ENCODE data around the gene MTERF4.

MTERF4 gene

GRCh38 chr2:241130316-241130715, 28.2 kb upstream of the MTERF4 start:
- no peaks in the 10 kb centered on the region for H3K27me3 ChIP-seq (ENCODE audit: control insufficient read depth, insufficient read depth, low read length)

GRCh38 chr2:241129086-241129871, 27.2 kb upstream of the MTERF4 start:
- Histone ChIP-seq H3K9ac (ENCODE audit: low read length) (no peak overlapping the region), H3K36me3 (ENCODE audit: control insufficient read depth, insufficient read depth, low read length) (no peaks in the 10 kb centered on the region), H3K4me3 (ENCODE audit: low read length) (no peak overlapping the region), H3K27me3 (ENCODE audit: control insufficient read depth, insufficient read depth, low read length) (no peaks in the 10 kb centered on the region), H3K9me3 (ENCODE audit: control insufficient read depth, low read length) (no peaks in the 10 kb centered on the region), H3K4me1 (ENCODE audit: control insufficient read depth, insufficient read depth, low read length) (peaks cover under 1% of the 10 kb centered on the region)

More at GRCh38 chr2:241130316-241130715, 28.2 kb upstream of the MTERF4 start:
- no peaks in the 10 kb centered on the region for H3K9me3 ChIP-seq (ENCODE audit: control insufficient read depth, low read length)
- H3K4me1 ChIP-seq (ENCODE audit: control insufficient read depth, insufficient read depth, low read length): no peaks in the 10 kb centered on the region
- no peaks in the 10 kb centered on the region for H3K36me3 ChIP-seq (ENCODE audit: control insufficient read depth, insufficient read depth, low read length)
- no peak overlapping the region for H3K9ac ChIP-seq (ENCODE audit: low read length)
- no peak overlapping the region for H3K4me3 ChIP-seq (ENCODE audit: low read length)

GRCh38 chr2:241128266-241128665, 26.2 kb upstream of the MTERF4 start:
- H3K9ac ChIP-seq (ENCODE audit: low read length): no peak overlapping the region
- no peaks in the 10 kb centered on the region for H3K9me3 ChIP-seq (ENCODE audit: control insufficient read depth, low read length)
- peaks cover 5% of the 10 kb centered on the region for H3K4me1 ChIP-seq (ENCODE audit: control insufficient read depth, insufficient read depth, low read length)
- no peak overlapping the region for H3K4me3 ChIP-seq (ENCODE audit: low read length)
- no peaks in the 10 kb centered on the region for H3K36me3 ChIP-seq (ENCODE audit: control insufficient read depth, insufficient read depth, low read length)
- no peaks in the 10 kb centered on the region for H3K27me3 ChIP-seq (ENCODE audit: control insufficient read depth, insufficient read depth, low read length)

GRCh38 chr2:241126771-241127202, 24.7 kb upstream of the MTERF4 start:
- peaks cover 5% of the 10 kb centered on the region for H3K4me1 ChIP-seq (ENCODE audit: control insufficient read depth, insufficient read depth, low read length)

GRCh38 chr2:241126201-241126611, 24.1 kb upstream of the MTERF4 start:
- Histone ChIP-seq H3K4me3 (ENCODE audit: low read length) (no peak overlapping the region), H3K4me1 (ENCODE audit: control insufficient read depth, insufficient read depth, low read length) (peaks cover 5% of the 10 kb centered on the region), H3K9me3 (ENCODE audit: control insufficient read depth, low read length) (no peaks in the 10 kb centered on the region), H3K36me3 (ENCODE audit: control insufficient read depth, insufficient read depth, low read length) (no peaks in the 10 kb centered on the region), H3K27me3 (ENCODE audit: control insufficient read depth, insufficient read depth, low read length) (no peaks in the 10 kb centered on the region), H3K9ac (ENCODE audit: low read length) (no peak overlapping the region)

More at GRCh38 chr2:241126771-241127202, 24.7 kb upstream of the MTERF4 start:
- Histone ChIP-seq H3K9me3 (ENCODE audit: control insufficient read depth, low read length) (no peaks in the 10 kb centered on the region), H3K27me3 (ENCODE audit: control insufficient read depth, insufficient read depth, low read length) (no peaks in the 10 kb centered on the region), H3K9ac (ENCODE audit: low read length) (no peak overlapping the region), H3K4me3 (ENCODE audit: low read length) (no peak overlapping the region), H3K36me3 (ENCODE audit: control insufficient read depth, insufficient read depth, low read length) (no peaks in the 10 kb centered on the region)

GRCh38 chr2:241125626-241126025, 23.5 kb upstream of the MTERF4 start:
- peaks cover 5% of the 10 kb centered on the region for H3K4me1 ChIP-seq (ENCODE audit: control insufficient read depth, insufficient read depth, low read length)

GRCh38 chr2:241123816-241124536, 21.9 kb upstream of the MTERF4 start:
- no peaks in the 10 kb centered on the region for H3K9me3 ChIP-seq (ENCODE audit: control insufficient read depth, low read length)
- H3K9ac ChIP-seq (ENCODE audit: low read length): peak overlapping the region; percentile 31
- no peak overlapping the region for H3K4me3 ChIP-seq (ENCODE audit: low read length)
- no peaks in the 10 kb centered on the region for H3K27me3 ChIP-seq (ENCODE audit: control insufficient read depth, insufficient read depth, low read length)
- H3K4me1 ChIP-seq (ENCODE audit: control insufficient read depth, insufficient read depth, low read length): peaks cover 5% of the 10 kb centered on the region
- no peaks in the 10 kb centered on the region for H3K36me3 ChIP-seq (ENCODE audit: control insufficient read depth, insufficient read depth, low read length)

More at GRCh38 chr2:241125626-241126025, 23.5 kb upstream of the MTERF4 start:
- Histone ChIP-seq H3K27me3 (ENCODE audit: control insufficient read depth, insufficient read depth, low read length) (no peaks in the 10 kb centered on the region), H3K9me3 (ENCODE audit: control insufficient read depth, low read length) (no peaks in the 10 kb centered on the region), H3K9ac (ENCODE audit: low read length) (no peak overlapping the region), H3K36me3 (ENCODE audit: control insufficient read depth, insufficient read depth, low read length) (no peaks in the 10 kb centered on the region), H3K4me3 (ENCODE audit: low read length) (no peak overlapping the region)

GRCh38 chr2:241122376-241123002, 20.4 kb upstream of the MTERF4 start:
- no peaks in the 10 kb centered on the region for H3K36me3 ChIP-seq (ENCODE audit: control insufficient read depth, insufficient read depth, low read length)
- no peak overlapping the region for H3K9ac ChIP-seq (ENCODE audit: low read length)
- H3K9me3 ChIP-seq (ENCODE audit: control insufficient read depth, low read length): no peaks in the 10 kb centered on the region
- peaks cover 5% of the 10 kb centered on the region for H3K4me1 ChIP-seq (ENCODE audit: control insufficient read depth, insufficient read depth, low read length)
- no peaks in the 10 kb centered on the region for H3K27me3 ChIP-seq (ENCODE audit: control insufficient read depth, insufficient read depth, low read length)
- H3K4me3 ChIP-seq (ENCODE audit: low read length): no peak overlapping the region

GRCh38 chr2:241121008-241121407, 18.9 kb upstream of the MTERF4 start:
- peaks cover 5% of the 10 kb centered on the region for H3K4me1 ChIP-seq (ENCODE audit: control insufficient read depth, insufficient read depth, low read length)
- no peaks in the 10 kb centered on the region for H3K9me3 ChIP-seq (ENCODE audit: control insufficient read depth, low read length)
- H3K27me3 ChIP-seq (ENCODE audit: control insufficient read depth, insufficient read depth, low read length): no peaks in the 10 kb centered on the region
- H3K9ac ChIP-seq (ENCODE audit: low read length): no peak overlapping the region
- no peaks in the 10 kb centered on the region for H3K36me3 ChIP-seq (ENCODE audit: control insufficient read depth, insufficient read depth, low read length)
- H3K4me3 ChIP-seq (ENCODE audit: low read length): no peak overlapping the region

GRCh38 chr2:241120440-241120839, 18.4 kb upstream of the MTERF4 start:
- Histone ChIP-seq H3K9me3 (ENCODE audit: control insufficient read depth, low read length) (no peaks in the 10 kb centered on the region), H3K4me3 (ENCODE audit: low read length) (no peak overlapping the region), H3K36me3 (ENCODE audit: control insufficient read depth, insufficient read depth, low read length) (no peaks in the 10 kb centered on the region), H3K27me3 (ENCODE audit: control insufficient read depth, insufficient read depth, low read length) (no peaks in the 10 kb centered on the region), H3K4me1 (ENCODE audit: control insufficient read depth, insufficient read depth, low read length) (peaks cover 5% of the 10 kb centered on the region), H3K9ac (ENCODE audit: low read length) (no peak overlapping the region)

- Histone ChIP-seq H3K9me3 (ENCODE audit: control insufficient read depth, low read length) (no peaks in the 10 kb centered on the region), H3K4me3 (ENCODE audit: low read length) (no peak overlapping the region), H3K27me3 (ENCODE audit: control insufficient read depth, insufficient read depth, low read length) (no peaks in the 10 kb centered on the region), H3K36me3 (ENCODE audit: control insufficient read depth, insufficient read depth, low read length) (no peaks in the 10 kb centered on the region), H3K9ac (ENCODE audit: low read length) (no peak overlapping the region), H3K4me1 (ENCODE audit: control insufficient read depth, insufficient read depth, low read length) (peaks cover under 1% of the 10 kb centered on the region)
Measured at GRCh38 chr2:241118737-241119505, 16.8 kb upstream of the MTERF4 start.

Measured in mucosa of stomach (tissue), 1 donor.